ENCODE measurements around the gene PSMG1. TPM values are rescaled to one million over a fixed set of nuclear protein-coding genes. Genes with fewer than 3 reads are reported as not detected.

Gene PSMG1
- total RNA-seq, 1 donor from 2014 or later, result 27.3 TPM

DNA sequence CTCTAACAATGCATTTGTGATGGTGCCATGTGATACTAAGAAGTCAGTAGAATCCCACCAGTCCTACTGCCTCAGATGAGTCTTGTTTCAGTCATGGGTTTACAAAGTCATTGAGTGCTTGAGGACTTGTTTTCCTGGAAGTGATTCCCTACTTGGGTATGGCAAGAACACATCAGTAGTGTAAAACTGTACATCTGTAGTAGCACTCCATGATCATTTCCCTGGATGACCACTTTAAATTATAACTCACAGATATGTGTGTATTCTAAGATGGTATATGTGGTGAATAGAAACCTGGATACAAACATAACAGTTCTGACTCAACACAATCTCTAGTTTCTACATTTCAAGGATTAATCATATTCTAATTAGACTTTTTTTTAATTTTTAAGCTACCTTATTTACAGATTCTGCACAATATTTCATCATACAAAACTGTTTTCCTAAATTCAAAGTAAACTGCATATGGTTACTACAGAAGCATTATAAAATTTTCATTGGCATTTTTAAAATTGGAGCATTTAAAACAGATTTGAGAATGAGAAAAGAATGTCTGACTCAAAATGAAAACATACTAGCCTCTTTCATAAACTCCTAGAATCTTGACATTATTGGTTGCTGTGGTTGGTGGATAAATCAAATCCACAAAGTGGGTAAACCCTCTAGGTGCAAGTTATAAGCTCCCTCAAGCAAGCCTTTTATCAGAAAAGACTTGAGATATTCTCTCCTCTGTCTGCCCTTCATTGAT lies 6.8 kb upstream of the PSMG1 start:
- FAIRE-seq, result no peak
- DNase-seq (ENCODE audit: low spot score in 2 of 2), result no peak

DNA sequence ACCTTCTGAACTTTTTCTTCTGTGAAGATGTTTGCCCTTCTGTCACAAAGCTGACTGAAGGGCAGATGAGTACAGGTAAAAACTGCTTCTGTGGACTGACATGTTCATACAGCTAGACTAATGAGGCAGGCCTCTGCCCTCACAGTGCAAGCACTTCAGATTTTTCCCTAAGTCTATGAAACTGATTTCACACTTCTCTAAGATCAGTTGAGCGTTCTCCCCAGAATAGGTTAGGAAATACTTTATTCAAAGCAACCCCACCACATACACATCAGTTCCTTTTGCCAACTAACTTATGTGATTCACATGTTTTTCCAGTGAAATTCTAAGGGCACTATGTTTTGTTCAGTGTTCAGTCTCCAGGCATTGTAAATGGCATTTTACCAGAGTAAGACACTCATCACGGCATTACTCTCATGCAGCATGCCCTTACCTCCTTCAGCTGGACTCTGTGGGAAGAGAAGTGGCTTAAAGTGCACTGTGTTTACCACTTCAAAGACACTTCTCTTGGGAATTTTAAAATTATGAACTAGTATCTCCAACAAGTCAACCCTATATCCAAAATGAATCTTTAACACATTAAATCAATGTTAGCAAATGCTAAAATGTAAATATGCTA lies 5.4 kb upstream of the PSMG1 start:
- DNase-seq (ENCODE audit: low spot score in 2 of 2) (no peak), FAIRE-seq (no peak)

DNA sequence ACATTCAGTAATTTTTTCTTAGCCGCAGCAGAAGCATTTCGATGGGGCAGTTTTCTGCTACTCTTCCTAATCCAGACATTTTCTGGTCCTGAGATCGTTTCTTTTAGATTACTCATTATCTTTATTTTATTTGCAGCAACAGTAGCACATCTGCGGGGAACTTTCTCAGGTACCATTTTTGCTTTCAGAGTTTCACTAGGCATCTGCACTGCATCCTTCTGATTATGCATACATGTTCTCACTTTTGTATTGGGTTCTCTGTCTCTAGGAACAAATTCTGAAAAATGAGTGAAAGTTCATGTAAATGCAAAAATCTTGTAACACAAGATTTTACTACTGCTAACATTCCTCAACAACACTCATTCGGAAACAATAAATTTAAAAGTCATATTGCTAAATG lies 3.9 kb upstream of the PSMG1 start:
- DNase-seq (ENCODE audit: low spot score in 2 of 2) (no peak), FAIRE-seq (no peak)

DNA sequence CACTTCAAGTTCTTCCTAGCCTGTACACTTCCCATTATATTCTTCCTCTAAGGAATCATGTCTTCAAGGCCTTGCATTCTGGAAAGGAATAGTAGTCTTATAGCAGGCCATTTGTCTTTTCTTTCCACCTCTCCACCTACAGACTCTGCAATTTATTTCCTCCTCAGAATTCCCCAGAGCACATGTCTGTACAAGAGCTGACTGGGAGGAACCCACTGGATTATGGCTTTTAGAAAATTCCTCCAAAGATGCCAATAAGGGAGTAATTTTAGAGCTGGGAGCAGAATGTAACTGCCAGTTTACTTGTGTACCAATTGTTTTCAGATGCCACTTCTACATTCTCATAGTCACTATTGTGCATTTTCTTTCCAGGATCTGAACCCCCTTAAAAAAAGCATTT lies 3.4 kb upstream of the PSMG1 start:
- no peak for DNase-seq (ENCODE audit: low spot score in 2 of 2)
- FAIRE-seq, result no peak

DNA sequence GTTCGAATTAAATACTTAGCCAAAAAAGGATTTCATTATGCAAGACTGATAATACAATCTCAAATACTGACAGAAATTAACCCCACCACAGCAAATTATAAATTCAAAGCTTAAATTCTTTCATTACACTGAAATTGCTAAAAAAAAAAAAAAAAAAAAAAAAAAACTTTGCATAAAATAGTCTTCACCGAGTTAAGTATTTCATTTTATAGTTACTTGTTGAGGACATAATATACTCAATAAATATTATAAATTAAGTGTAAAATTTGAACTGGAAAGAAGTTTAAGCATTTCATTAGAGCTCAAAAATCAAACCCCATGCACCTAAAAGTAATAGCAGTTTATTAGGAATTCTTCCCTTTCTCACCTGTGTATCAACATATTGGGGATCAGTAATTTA lies 1.9 kb upstream of the PSMG1 start:
- FAIRE-seq (no peak), DNase-seq (ENCODE audit: low spot score in 2 of 2) (no peak)

DNA sequence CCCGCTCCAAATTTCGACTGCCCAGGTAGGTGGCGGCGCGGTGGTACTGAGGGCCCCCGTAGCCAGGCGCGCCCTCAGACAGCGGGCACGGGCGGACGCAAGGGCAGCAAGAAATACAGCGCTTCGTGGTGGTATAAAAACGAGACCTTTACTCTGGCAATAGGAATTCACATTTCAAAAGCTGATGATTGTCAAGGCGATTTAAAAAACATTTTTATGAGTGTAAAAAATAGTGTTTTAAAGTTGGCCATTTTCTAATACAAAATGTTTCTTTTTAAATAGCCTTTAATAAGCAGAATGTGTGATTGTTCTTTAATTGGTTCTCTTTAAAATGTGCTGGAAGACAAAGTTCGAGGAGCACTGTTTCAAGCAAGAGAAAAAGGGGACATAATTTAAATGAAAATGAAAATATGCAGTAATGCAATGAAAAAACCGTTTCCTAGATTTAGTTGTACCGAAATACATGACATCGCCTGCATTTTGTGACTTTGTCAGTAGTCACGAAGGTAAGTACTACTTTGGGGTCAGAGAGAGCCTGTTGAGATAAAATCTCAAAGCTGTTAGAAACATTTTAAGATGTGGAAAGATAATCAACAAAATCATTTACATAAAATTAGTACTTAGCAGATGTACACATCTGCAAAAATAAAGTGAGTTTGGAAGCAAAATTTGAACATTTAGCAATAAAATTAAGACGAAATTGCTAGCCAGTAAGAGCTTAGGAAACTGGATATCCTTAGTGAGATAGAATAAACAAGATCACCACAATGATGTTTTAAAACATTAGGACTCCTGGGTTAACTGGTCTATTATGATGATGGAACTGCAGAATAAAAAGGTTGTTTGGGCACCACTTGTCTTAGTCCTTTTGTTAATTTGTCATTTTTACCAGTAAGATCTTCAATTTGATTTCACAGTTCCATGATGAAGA lies 1.1 kb upstream of the PSMG1 start:
- FAIRE-seq, result no peak
- no peak for DNase-seq (ENCODE audit: low spot score in 2 of 2)

DNA sequence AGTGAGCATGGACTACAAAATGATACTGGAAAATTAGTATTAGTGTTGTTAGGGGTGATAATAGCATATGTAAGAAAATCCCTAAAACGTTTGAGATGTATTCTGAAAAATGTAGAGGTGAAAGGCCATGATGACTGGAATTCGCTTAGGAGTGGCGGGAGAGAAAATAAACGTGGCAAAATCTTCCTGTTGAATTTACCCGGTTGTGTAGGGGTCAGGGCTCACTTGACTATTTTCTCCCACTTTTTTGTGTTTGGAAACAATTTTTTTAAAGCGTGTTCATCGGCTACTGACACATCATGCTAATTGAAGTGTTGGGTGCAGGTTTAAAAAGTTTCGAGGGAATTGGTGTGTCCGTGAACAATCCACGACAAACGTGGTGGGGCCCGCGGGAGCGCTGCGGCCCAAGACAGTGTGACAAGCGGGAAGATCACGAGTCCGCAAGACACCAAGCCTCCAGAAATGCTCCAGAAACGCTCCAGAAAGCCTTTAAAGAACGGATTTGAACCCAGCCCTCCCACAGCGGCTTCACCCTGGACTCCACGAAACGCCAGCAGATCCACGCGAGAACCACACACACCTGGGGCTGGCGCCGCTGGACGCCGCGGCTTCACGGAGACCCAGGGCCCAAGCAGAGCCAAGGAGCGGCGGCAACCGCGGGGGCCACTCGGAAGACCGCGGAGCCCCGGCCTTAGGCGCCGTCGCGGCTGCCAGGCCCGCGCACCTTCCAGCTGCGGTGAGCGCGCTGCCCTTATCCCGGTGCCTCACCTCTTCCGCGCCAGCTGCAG lies 573 bp downstream of the PSMG1 start:
- FAIRE-seq, result no peak
- no peak for DNase-seq (ENCODE audit: low spot score in 2 of 2)

DNA sequence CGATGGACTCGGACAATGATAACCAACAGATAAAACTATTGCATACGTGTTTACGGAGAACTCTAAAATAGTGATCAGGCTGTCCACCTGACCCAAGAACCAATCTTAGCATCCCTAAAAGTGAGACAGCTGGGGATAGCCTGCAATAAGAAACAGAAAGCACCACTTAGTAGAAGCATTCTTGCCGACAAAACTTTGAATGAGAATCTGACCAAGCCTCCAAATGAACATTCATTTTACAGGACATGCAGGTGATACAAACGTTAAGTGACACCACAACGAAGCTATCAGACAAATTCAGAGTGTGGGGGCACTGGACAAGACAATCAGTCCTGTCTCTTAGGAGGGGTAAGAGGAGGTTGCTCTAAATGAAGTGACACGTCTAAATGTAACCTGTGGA lies 1.2 kb downstream of the PSMG1 start:
- FAIRE-seq, result no peak
- no peak for DNase-seq (ENCODE audit: low spot score in 2 of 2)

DNA sequence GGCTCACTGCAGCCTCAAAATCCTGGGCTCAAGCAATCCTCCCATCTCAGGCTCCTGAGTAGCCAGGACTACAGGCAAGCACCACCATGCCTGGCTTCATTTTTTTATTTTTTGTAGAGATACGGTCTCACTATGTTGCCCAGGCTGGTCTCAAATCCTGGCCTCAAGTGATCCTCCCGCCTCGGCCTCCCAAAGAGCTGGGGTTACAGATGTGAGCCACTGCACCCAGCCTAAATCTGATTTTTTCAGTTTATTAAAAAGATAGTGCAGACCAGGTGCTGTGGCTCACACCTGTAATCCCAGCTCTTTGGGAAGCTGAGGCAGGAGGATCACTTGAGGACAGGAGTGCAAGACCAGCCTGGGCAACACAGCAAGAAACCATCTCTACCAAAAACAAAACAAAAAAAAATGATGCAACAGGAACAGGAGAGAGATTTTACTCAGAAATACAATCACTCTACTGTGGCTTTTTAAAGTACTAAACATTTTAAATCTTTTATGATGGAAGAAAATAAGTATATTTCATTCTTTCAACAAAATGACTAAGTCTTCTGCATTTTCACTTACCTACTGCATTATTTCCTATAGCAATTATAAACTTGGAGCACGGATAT lies 1.9 kb downstream of the PSMG1 start:
- FAIRE-seq, result no peak
- no peak for DNase-seq (ENCODE audit: low spot score in 2 of 2)

DNA sequence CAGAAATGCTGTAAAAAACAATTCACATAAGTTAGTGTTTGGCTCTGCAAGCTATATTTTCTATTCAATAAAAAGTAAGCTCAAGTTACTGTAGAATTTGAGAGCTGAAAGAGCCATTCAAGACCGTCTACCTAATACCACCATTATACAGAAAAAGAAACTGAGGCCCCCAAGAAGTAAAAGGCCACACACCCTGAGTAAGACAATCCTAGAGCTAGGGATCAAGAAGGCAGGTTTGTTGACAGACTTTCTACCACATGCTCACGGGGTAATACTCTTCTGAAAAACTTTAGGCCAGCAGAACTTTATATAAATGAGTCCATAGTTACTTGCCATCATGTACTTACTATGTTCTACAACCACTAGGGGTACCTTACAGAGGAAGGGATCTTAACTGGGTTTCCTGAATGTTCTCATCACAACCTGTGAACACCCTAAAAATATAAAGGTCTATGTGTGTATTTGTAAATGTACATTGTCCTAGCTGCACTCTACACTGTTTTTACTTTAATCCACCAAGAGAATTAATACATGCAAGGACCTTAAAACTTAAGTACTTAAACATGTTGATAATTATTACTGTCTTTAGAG lies 2.7 kb downstream of the PSMG1 start:
- FAIRE-seq (no peak), DNase-seq (ENCODE audit: low spot score in 2 of 2) (no peak)

DNA sequence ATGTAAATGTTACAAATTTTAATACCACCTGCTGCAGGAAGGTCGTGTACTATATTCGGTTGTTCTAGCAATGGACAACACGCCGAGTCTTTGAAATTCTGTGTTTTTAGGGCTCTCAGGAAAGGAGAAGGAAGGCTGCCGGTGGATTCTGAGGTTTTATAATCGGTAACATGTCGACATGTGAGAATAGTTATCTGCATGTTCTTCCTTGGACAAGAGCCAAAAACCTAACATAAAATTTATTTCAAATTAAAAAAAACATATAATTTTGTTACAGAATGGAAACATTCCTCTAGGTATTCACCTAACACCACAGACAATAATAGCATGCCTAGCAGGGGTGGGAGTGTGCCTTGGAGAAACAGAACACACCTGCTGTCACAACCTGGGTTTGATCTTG lies 4.8 kb downstream of the PSMG1 start:
- DNase-seq (ENCODE audit: low spot score in 2 of 2) (no peak), FAIRE-seq (no peak)

DNA sequence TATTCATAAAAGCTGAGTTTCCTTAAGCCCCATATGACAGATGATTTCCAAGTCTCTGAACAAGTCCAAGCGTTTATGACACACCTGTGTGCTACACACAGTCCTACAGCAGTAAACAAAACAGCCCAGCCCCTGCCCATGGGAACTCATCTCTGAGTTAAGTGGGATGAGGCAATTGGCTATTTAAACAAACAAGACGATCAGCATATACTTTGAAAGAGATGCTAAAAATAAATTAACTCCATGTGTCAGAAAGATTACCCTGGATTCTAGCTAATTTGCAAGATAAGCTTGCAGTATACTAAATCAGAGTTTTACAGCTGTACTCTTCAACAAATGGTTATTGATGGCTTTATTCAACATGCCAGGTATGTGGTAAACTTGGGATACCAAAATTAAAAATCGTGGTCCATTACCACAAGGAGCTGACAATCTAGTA lies 7.0 kb downstream of the PSMG1 start:
- no peak for DNase-seq (ENCODE audit: low spot score in 2 of 2)
- no peak for FAIRE-seq

DNA sequence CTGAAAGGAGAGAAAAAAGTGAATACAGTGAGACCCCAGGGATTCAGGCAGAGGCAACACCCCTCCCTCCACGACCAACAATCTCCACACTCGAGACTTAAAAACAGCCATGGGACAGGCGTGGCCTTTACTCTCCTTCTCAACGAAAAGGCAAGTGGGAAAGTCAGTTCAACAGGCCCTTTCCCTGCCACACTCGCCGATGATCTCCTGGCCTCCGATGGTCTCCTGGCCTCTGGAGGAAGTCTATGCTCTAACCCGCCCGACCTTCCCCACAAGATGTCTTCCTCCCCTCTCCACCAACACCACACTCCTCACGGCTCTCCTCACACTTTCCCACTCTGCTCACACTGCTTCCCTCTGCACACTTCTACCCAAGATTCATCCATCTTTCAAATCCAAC lies 7.6 kb downstream of the PSMG1 start:
- no peak for FAIRE-seq
- no peak for DNase-seq (ENCODE audit: low spot score in 2 of 2)

DNA sequence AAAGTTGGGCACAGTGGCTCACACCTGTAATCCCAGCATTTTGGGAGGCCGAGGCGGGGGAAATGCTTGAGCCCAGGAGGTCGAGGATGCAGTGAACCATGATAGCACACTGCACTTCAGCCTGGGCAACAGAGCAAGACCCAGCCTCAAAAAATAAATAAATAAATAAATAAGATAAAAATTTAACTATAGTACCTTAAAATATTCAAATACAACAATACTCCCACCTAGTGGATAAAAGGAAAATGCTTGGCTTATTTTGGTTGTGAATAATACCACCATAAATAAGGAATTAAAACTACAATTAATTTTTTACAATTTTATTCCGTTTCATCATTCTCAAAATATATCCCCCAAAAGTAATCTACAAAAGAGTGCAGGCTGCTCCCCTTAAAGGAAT lies 8.1 kb downstream of the PSMG1 start:
- peak; percentile 47 for FAIRE-seq
- no peak for DNase-seq (ENCODE audit: low spot score in 2 of 2)

DNA sequence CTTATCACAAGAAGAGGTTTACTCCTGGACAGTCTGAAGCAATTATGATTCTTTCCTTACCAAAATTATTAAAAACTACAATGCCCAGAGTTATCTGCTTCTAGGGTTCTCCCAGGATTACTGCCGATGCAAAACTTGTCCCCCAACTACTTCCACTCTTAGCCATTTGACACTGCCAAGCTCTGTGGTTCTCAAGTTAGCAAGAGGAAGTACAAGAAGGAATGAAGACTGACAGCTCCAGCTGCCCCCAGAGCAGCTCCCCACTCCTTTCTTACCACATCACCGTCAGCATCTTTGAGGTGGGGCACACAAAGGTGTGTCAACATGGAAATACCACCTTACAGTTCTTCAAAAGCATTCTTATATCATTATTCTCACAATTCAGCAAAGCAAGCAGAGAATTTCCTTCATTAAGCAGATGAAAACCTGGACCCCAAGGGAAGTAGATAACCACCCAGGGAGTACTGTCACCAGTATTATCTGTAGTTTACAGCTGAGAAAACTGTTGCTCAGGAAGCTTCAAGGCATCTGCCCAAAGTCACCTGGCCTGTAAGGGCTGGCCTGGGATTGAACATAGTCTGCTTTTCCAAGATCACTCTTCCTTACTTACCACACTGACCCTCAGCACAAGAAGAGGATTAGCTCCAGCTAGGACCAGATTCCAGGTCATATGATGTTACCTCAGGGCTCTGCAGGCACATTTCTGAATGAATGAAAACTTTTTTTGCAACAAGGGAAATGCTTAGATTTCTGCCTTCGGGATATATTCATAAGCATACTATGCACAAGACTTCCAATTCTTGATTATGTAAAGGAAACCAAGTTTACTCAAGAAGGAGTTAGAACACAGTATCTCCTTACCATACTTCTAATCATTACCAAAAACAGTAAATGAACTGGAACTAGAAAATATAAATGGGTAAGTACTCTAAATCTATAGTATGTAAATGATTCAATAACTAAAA lies 9.3 kb downstream of the PSMG1 start:
- no peak for DNase-seq (ENCODE audit: low spot score in 2 of 2)
- FAIRE-seq, result no peak

DNA sequence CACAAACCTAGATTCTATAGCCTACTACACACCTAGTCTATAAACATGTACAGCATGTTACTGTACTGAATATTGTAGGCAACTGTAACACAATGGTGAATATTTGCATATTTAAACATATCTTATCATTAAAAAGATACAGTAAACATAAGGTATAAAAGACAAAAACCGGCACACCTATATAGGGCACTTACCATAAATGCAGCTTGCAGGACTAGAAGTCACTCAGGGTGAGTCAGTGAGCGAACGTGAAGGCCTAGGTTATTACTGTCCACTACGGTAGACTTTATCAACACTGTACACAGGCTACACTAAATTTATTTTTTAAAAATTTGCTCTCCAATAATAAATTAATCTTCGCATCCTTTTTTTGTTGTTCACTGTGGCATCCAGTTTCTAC lies 13.3 kb downstream of the PSMG1 start:
- no peak for FAIRE-seq
- DNase-seq (ENCODE audit: low spot score in 2 of 2), result no peak

DNA sequence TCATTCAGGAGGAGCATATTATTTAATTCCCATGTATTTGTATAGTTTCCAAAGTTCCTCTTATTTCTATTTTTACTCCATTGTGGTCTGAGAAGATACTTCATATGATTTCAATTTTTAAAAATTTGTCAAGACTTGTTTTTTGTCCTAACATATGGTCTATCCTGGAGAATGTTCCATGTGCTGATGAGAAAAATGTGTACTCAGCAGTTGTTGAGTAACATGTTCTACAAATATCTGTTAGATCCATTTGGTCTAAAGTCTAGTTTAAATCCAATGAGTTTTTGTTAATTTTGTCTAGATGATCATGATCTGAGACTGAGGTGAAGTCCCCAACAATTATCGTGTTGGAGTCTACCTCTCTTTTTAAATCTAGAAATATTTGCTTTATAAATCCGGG lies 14.5 kb downstream of the PSMG1 start:
- FAIRE-seq (no peak), DNase-seq (ENCODE audit: low spot score in 2 of 2) (no peak)

DNA sequence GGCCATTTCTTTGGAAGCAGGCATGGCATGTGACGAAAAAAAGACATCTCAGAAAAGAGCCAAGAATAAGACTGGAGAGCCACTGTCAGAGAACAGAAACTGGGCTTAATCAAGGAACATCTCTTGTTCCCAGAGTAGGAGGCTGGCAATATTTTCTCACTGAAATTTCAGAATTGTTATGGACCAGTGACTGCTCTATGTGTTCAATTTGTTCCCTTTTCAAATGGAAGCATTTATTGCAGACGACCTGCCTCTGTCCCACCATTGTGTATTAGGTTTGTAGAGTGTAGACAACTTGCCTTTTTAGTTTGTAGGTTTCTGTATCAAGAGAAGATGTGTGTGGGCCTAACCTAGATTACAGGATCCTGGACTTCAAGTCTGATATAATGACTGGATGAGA lies 18.7 kb downstream of the PSMG1 start:
- FAIRE-seq (no peak), DNase-seq (ENCODE audit: low spot score in 2 of 2) (no peak)

DNA sequence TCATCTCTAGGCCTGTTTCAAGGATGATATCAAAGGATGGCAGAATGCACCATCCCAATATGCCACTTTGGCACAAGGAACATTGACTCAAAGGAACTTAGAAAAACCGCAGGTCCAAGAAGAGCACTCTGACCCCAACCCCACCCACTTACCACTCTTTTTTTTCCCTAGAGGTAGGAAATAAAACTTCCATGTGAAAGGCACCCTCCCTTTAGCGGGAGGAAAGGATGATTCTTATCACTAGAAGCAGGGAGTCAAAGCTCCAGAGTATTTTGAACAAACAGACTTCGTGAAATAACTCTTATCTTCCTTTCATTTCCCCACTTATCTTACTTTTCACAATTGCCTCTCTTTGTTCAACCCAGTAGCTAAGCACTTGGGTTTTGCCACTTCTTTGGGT lies 22.2 kb downstream of the PSMG1 start:
- no peak for FAIRE-seq
- DNase-seq (ENCODE audit: low spot score in 2 of 2), result no peak

Data from frontal cortex (tissue), 4 donors.